ENCODE data around the gene STYK1.

Gene STYK1

DNA sequence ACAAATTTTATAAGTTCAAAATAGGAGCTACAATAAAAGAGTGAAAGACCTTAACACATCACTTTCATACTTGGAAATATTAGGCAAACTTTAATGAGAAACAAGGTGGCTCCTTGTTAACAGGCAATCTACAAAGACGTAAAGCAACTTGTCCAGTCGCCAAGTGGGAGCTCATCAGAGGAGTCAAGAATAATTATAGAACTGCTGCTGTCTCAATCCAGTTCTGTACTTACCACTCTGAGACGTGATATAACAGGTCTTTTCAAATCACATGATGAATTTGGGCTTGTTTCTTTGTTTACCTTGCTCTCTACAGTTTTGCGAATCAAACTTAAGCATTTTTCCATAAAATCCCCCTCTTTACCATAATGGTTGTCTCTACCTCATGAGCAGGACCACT lies 45.6 kb upstream of the STYK1 start:
- TF ChIP-seq, protein P1, sequence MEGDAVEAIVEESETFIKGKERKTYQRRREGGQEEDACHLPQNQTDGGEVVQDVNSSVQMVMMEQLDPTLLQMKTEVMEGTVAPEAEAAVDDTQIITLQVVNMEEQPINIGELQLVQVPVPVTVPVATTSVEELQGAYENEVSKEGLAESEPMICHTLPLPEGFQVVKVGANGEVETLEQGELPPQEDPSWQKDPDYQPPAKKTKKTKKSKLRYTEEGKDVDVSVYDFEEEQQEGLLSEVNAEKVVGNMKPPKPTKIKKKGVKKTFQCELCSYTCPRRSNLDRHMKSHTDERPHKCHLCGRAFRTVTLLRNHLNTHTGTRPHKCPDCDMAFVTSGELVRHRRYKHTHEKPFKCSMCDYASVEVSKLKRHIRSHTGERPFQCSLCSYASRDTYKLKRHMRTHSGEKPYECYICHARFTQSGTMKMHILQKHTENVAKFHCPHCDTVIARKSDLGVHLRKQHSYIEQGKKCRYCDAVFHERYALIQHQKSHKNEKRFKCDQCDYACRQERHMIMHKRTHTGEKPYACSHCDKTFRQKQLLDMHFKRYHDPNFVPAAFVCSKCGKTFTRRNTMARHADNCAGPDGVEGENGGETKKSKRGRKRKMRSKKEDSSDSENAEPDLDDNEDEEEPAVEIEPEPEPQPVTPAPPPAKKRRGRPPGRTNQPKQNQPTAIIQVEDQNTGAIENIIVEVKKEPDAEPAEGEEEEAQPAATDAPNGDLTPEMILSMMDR (IDR thresholded peaks at IDR 0.05; ENCODE audit: extremely low read depth, insufficient read depth, missing control alignments) = no peak
- DNase-seq (ENCODE audit: low spot score) = no peak
- in situ Hi-C loops (cut with MboI; ENCODE audit: low pct_unique_long_range_greater_than_20kb, low sequenced_read_pairs, unreplicated experiment) = no loop called here

DNA sequence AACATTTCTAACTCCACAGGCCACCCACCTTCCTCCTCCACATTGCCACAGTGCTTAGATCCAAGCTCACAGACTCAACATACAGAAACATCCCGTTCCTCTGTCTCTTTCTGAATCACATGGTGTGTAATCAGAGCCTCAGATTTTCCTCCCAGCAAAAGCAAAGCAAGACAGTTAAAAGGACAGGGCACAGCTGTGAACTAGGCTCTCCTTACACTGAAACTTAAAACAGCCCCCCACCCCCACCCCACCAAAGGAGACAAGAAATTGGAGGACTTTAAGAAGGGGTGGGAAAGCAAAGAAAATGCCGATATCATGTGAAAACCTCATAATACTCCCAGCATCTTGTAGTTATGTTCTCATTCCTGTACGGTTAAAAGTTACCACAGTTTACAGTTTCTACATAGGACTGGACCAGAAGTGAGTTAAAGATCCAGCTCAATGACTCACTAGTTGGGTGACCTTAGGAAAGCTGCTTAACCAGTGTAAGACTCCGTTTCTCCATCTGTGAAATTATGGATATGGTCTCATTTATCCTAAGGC lies 44.5 kb upstream of the STYK1 start:
- TF ChIP-seq, protein P1 (IDR thresholded peaks at IDR 0.05; ENCODE audit: extremely low read depth, insufficient read depth, missing control alignments) = no peak
- DNase-seq (ENCODE audit: low spot score) = no peak
- in situ Hi-C loops (cut with MboI; ENCODE audit: low pct_unique_long_range_greater_than_20kb, low sequenced_read_pairs, unreplicated experiment) = no loop called here

DNA sequence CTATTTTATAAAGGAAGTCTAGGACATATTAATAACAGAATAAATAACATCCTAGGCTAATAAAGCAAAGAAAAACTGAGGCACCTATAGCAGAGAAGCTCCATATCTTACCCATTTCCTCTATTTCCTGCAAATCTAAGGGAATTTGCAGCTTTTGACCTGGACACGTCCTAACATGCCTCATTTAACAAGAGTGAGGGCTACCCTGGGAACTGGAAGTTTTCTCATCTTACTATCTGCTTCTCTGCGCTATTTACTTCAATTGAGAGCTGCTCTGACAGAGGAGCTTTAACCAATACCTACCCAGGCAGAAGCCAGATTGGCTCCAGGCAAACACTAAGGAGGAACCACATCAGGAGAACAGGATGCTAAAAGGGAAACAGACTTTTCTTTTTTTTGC lies 43.6 kb upstream of the STYK1 start:
- TF ChIP-seq, protein P1 (IDR thresholded peaks at IDR 0.05; ENCODE audit: extremely low read depth, insufficient read depth, missing control alignments) = no peak
- DNase-seq (ENCODE audit: low spot score) = no peak
- in situ Hi-C loops (cut with MboI; ENCODE audit: low pct_unique_long_range_greater_than_20kb, low sequenced_read_pairs, unreplicated experiment) = no loop called here

DNA sequence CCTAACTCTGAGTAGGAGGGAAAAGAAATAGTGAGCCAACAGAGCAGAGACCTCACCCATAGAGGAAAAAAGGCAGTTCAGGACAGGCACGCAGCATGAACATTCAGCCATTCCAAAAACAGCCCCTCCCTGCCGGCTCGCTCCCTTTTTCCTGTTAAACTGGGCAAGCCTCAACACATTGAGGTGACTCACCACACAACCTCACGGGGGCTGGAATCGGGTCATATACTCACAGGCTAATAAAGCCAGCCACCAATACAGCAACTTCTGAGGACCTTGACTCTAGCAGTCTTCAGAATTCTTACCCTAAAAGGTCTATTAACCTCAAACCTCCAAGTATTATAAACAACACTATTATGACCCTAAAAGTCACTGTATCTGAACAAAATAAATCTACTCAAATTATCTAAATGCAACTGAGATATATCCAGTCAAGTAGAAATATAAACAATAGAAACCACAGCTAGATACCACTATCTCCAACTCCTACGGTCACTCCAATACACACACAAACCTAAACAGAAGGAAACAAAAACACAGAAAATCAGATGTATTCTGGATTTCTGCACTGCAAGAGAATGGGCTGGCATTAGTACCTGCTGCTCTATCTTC lies 43.0 kb upstream of the STYK1 start:
- no peak for DNase-seq (ENCODE audit: low spot score)
- in situ Hi-C loops (cut with MboI; ENCODE audit: low pct_unique_long_range_greater_than_20kb, low sequenced_read_pairs, unreplicated experiment) = no loop called here
- TF ChIP-seq, protein P1 (IDR thresholded peaks at IDR 0.05; ENCODE audit: extremely low read depth, insufficient read depth, missing control alignments) = no peak

DNA sequence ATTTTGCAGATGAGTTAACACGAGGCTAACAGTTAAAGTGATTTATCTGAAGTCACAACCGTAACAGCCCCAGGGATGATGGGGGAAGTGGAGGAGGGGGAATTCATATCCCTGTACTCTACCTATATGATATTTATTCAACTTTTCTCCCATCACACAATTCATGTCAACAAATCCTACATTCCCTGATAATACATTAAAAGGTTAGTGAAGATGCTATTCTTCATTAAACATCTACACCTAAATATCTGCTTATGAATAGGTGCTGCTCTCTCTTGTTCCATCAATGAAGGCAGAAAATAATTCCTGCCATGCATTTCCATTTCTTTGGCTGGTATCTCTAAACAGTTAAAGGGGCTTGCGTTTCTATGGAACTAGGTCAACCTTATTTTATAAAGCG lies 42.4 kb upstream of the STYK1 start:
- no peak for DNase-seq (ENCODE audit: low spot score)
- TF ChIP-seq, protein P1 (IDR thresholded peaks at IDR 0.05; ENCODE audit: extremely low read depth, insufficient read depth, missing control alignments) = no peak
- in situ Hi-C loops (cut with MboI; ENCODE audit: low pct_unique_long_range_greater_than_20kb, low sequenced_read_pairs, unreplicated experiment) = no loop called here

DNA sequence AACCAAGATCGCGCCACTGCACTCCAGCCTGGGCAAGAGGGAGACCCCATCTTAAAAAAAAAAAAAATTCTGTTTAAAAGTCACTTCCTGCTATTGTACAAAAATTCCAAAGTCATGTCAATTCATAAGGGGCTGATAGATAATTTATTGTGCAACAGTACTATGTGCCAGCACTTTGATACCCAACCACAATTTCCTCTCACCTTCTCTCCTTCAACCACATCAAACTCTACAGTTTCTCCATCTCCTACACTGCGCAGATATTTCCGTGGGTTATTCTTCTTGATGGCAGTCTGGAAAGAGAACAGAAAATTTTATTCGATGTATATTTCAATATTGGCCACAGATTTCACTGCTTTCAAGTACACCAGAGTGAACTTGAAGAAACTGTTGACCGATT lies 41.6 kb upstream of the STYK1 start:
- TF ChIP-seq, protein P1 (IDR thresholded peaks at IDR 0.05; ENCODE audit: extremely low read depth, insufficient read depth, missing control alignments) = no peak
- in situ Hi-C loops (cut with MboI; ENCODE audit: low pct_unique_long_range_greater_than_20kb, low sequenced_read_pairs, unreplicated experiment) = no loop called here
- no peak for DNase-seq (ENCODE audit: low spot score)

Measured in GM13977 (cell line).